ENCODE results near the gene HSD17B4. TPM values are rescaled to one million over a fixed set of nuclear protein-coding genes. Genes with fewer than 3 reads are reported as not detected.
A peak's percentile ranks its signal among the peaks of the same experiment; 100 is the strongest.
"Not testable (repeated sequence)": the region's sequence is repeated elsewhere in the genome, so short reads cannot be mapped to it uniquely, and the experiment has no call there.

The HSD17B4 gene
- total and polyA plus RNA-seq, 2 donors (not counting 1 experiment from before 2014, with no cell fraction given), result 187 to 340 TPM

- TF ChIP-seq EZH2 (IDR thresholded peaks at IDR 0.05; ENCODE audit: low read length, missing control alignments) (no peak), CTCF (conservative IDR thresholded peaks at IDR 0.05 in 1 of 2, IDR thresholded peaks at IDR 0.05 in 1 of 2; ENCODE audit: low read depth in 1 of 2, low read length in 2 of 2) (no peak)
- Histone ChIP-seq H3K36me3 (ENCODE audit: control insufficient read depth, insufficient read depth, low read length) (peaks cover 2% of the 10 kb centered on the region), H4K20me1 (ENCODE audit: control insufficient read depth, extremely low read depth, insufficient read depth, low read length) (no peaks in the 10 kb centered on the region), H3K27me3 (ENCODE audit: control insufficient read depth, insufficient read depth, low read length) (no peaks in the 10 kb centered on the region), H3K4me1 (ENCODE audit: control insufficient read depth, extremely low read depth, insufficient read depth, low read length) (no peaks in the 10 kb centered on the region), H3K4me3 (replicated peaks in 1 of 4; ENCODE audit: control extremely low read depth in 1 of 4, insufficient read depth in 1 of 4, low read depth in 3 of 4, low read length in 4 of 4) (no peak overlapping the region), H3K4me2 (ENCODE audit: extremely low read depth, insufficient read depth, low read length) (no peak overlapping the region), H3K27ac (ENCODE audit: insufficient read depth, low read length) (no peak overlapping the region), H3K79me2 (ENCODE audit: control insufficient read depth, insufficient read depth, low read length) (no peaks in the 10 kb centered on the region), H2AFZ (ENCODE audit: low read length) (no peak overlapping the region), H3K9me3 (ENCODE audit: control insufficient read depth, insufficient read depth, low read depth, low read length) (no peaks in the 10 kb centered on the region), H3K9ac (ENCODE audit: insufficient read depth, low read length) (no peak overlapping the region)
- no peak for DNase-seq (ENCODE audit: low read depth in 2 of 2)
Observed at GRCh38 chr5:119512277-119512676, 60.0 kb downstream of the HSD17B4 start.

- no peaks in the 10 kb centered on the region for H3K79me2 ChIP-seq (ENCODE audit: control insufficient read depth, insufficient read depth, low read length)
- H3K9me3 ChIP-seq (ENCODE audit: control insufficient read depth, insufficient read depth, low read depth, low read length), result no peaks in the 10 kb centered on the region
- no peaks in the 10 kb centered on the region for H3K4me1 ChIP-seq (ENCODE audit: control insufficient read depth, extremely low read depth, insufficient read depth, low read length)
- peaks cover 2% of the 10 kb centered on the region for H3K36me3 ChIP-seq (ENCODE audit: control insufficient read depth, insufficient read depth, low read length)
- DNase-seq (ENCODE audit: low read depth in 2 of 2), result peak; percentile 52 to 60
- TF ChIP-seq EZH2 (IDR thresholded peaks at IDR 0.05; ENCODE audit: low read length, missing control alignments) (no peak), CTCF (conservative IDR thresholded peaks at IDR 0.05 in 1 of 2, IDR thresholded peaks at IDR 0.05 in 1 of 2; ENCODE audit: low read depth in 1 of 2, low read length in 2 of 2) (no peak)
- no peaks in the 10 kb centered on the region for H4K20me1 ChIP-seq (ENCODE audit: control insufficient read depth, extremely low read depth, insufficient read depth, low read length)
- no peaks in the 10 kb centered on the region for H3K27me3 ChIP-seq (ENCODE audit: control insufficient read depth, insufficient read depth, low read length)
- H2AFZ ChIP-seq (ENCODE audit: low read length), result no peak overlapping the region
- H3K4me2 ChIP-seq (ENCODE audit: extremely low read depth, insufficient read depth, low read length), result no peak overlapping the region
- no peak overlapping the region for H3K27ac ChIP-seq (ENCODE audit: insufficient read depth, low read length)
- no peak overlapping the region for H3K4me3 ChIP-seq (replicated peaks in 1 of 4; ENCODE audit: control extremely low read depth in 1 of 4, insufficient read depth in 1 of 4, low read depth in 3 of 4, low read length in 4 of 4)
- H3K9ac ChIP-seq (ENCODE audit: insufficient read depth, low read length), result no peak overlapping the region
Observed at GRCh38 chr5:119515192-119515591, 62.9 kb downstream of the HSD17B4 start.

- not testable (repeated sequence) for H3K4me2 ChIP-seq (ENCODE audit: extremely low read depth, insufficient read depth, low read length); H4K20me1 ChIP-seq (ENCODE audit: control insufficient read depth, extremely low read depth, insufficient read depth, low read length); H3K9me3 ChIP-seq (ENCODE audit: control insufficient read depth, insufficient read depth, low read depth, low read length); H2AFZ ChIP-seq (ENCODE audit: low read length); H3K9ac ChIP-seq (ENCODE audit: insufficient read depth, low read length); H3K79me2 ChIP-seq (ENCODE audit: control insufficient read depth, insufficient read depth, low read length); DNase-seq (ENCODE audit: low read depth in 2 of 2); H3K4me3 ChIP-seq (replicated peaks in 1 of 4; ENCODE audit: control extremely low read depth in 1 of 4, insufficient read depth in 1 of 4, low read depth in 3 of 4, low read length in 4 of 4); H3K27me3 ChIP-seq (ENCODE audit: control insufficient read depth, insufficient read depth, low read length); H3K36me3 ChIP-seq (ENCODE audit: control insufficient read depth, insufficient read depth, low read length); H3K4me1 ChIP-seq (ENCODE audit: control insufficient read depth, extremely low read depth, insufficient read depth, low read length); H3K27ac ChIP-seq (ENCODE audit: insufficient read depth, low read length)
Observed at GRCh38 chr5:119517115-119517514, 64.8 kb downstream of the HSD17B4 start.

Data from fibroblast of lung (primary cell).